Panc1 (cell line): Measurements from ENCODE around the gene RAC2.

Experiments
- POLR2AphosphoS5 ChIP-seq: IDR thresholded peaks from 2 replicates; pipeline ENCODE4 v1.6.1; 2012; ENCODE audit warnings: mild to moderate bottlenecking, low read depth, low read length, moderate library complexity
- REST ChIP-seq, 2 experiments: IDR thresholded peaks; 2 replicates each; pipeline ENCODE4 v1.6.1; 2011 to 2012; ENCODE audit warnings: low read depth in 2 of 2, control low read depth in 1 of 2, low read length in 1 of 2, mild to moderate bottlenecking in 1 of 2, moderate library complexity in 1 of 2; ENCODE audit not compliant: insufficient read depth in 1 of 2
- TF ChIP-seq, protein P1 (sequence below): fragments of 450-650 bp; IDR thresholded peaks from 2 replicates; pipeline ENCODE4 v1.5.1; 2017; ENCODE audit warnings: mild to moderate bottlenecking

DNA sequence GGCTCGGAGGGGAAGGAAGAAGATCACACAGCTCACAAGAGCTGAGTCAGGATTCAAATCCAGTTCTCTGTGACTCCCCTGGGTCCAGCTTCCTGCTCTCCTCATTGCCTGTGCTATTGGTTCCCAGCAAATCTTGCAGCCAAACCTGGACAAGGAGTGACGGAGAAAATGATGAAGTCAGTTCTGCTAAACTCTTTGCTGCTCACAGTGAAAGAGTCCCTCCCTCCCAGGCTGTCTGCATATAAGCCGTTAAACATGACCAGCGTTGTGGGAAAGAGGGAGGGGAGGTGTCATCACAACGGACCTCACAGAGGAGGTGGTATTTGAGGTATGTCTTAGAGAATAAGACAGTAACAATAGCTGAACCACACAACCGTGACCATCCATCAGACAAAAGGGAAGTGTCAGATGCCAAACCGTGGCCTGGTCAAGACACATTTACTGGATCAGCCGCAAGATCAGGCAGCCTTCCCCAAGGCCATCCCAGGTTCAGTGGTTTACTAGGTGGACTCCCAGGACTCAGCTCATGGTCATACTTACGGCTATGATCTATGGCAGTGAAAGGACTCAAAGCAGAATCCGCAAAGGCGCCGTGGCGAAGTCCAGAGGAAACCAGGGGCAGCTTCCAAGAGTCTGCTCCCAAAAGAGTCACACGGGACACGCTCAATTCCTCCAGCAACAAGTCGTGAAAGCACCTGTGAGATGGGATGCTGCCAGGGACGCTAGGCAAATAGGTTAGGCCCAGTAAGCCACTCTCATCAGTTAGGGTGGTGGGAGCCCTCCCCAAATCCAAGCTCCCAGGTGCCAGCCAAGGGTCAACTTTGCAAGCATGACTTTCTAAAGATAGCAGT is 35.5 kb upstream of the RAC2 start:
- TF ChIP-seq, protein P1, sequence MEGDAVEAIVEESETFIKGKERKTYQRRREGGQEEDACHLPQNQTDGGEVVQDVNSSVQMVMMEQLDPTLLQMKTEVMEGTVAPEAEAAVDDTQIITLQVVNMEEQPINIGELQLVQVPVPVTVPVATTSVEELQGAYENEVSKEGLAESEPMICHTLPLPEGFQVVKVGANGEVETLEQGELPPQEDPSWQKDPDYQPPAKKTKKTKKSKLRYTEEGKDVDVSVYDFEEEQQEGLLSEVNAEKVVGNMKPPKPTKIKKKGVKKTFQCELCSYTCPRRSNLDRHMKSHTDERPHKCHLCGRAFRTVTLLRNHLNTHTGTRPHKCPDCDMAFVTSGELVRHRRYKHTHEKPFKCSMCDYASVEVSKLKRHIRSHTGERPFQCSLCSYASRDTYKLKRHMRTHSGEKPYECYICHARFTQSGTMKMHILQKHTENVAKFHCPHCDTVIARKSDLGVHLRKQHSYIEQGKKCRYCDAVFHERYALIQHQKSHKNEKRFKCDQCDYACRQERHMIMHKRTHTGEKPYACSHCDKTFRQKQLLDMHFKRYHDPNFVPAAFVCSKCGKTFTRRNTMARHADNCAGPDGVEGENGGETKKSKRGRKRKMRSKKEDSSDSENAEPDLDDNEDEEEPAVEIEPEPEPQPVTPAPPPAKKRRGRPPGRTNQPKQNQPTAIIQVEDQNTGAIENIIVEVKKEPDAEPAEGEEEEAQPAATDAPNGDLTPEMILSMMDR = no peak
- TF ChIP-seq POLR2AphosphoS5 = no peak
- no peak for TF ChIP-seq REST (IDR thresholded peaks at IDR 0.05; ENCODE audit: insufficient read depth in 1 of 2, low read depth in 2 of 2, low read length in 1 of 2)
